Neural cell (in vitro differentiated cells): Measurements from ENCODE around the gene NR2C2AP.

Experiments used
- CTCF ChIP-seq: fragments of 450-650 bp; IDR thresholded peaks from 2 replicates; pipeline ENCODE4 v1.5.1; 2014; ENCODE audit warnings: antibody characterized with exemption, mild to moderate bottlenecking, moderate library complexity; ENCODE audit not compliant: poor library complexity, severe bottlenecking
- EP300 ChIP-seq: fragments of 450-650 bp; conservative IDR thresholded peaks from 2 replicates; pipeline ENCODE4 v1.6.1; 2014; ENCODE audit warnings: antibody characterized with exemption, mild to moderate bottlenecking, moderate library complexity; ENCODE audit not compliant: poor library complexity, severe bottlenecking
- EZH2 ChIP-seq: fragments of 200-600, 300-800 bp; shearing (Covaris generic), sonication (generic); IDR thresholded peaks from 2 replicates; pipeline ENCODE4 v1.6.1; 2014; ENCODE audit warnings: antibody characterized with exemption, low read length, borderline replicate concordance, mild to moderate bottlenecking; ENCODE audit not compliant: insufficient read depth, poor library complexity, severe bottlenecking
- POLR2AphosphoS5 ChIP-seq: IDR thresholded peaks from 2 replicates; pipeline ENCODE4 v1.6.1; 2012
- SMC3 ChIP-seq: fragments of 450-650 bp; conservative IDR thresholded peaks from 2 replicates; pipeline ENCODE4 v1.6.1; 2014; ENCODE audit warnings: antibody characterized with exemption, mild to moderate bottlenecking, moderate library complexity; ENCODE audit not compliant: poor library complexity
- TAF1 ChIP-seq: IDR thresholded peaks from 2 replicates; pipeline ENCODE4 v1.6.1; 2012; ENCODE audit warnings: low read depth

GRCh38 chr19:19207637-19208572, 4.7 kb upstream of the NR2C2AP start:
- TF ChIP-seq POLR2AphosphoS5: no peak
- no peak for TF ChIP-seq CTCF
- no peak for TF ChIP-seq EP300
- TF ChIP-seq TAF1: no peak
- no peak for TF ChIP-seq SMC3
- TF ChIP-seq EZH2: no peak
